Measurements from ENCODE around the gene GARIN3. TPM values are rescaled to one million over a fixed set of nuclear protein-coding genes. Genes with fewer than 3 reads are reported as not detected.

Gene GARIN3
- total RNA-seq, 1 experiment from 2014 or later = not detected

GRCh38 chr5:157214415-157214814 lies 48.4 kb upstream of the GARIN3 start:
- Histone ChIP-seq H3K79me1 (ENCODE audit: insufficient read depth, low read depth, low read length, poor library complexity, severe bottlenecking) (no peaks in the 10 kb centered on the region), H4K20me1 (ENCODE audit: control insufficient read depth, insufficient read depth, insufficient read length) (no peaks in the 10 kb centered on the region), H3K56ac (ENCODE audit: insufficient read length, low read depth, low read length) (no peak overlapping the region), H2AK5ac (ENCODE audit: insufficient read length, low read length) (no peak overlapping the region), H3K14ac (ENCODE audit: insufficient read depth, low read length) (no peak overlapping the region), H3K4me2 (ENCODE audit: insufficient read depth, insufficient read length, low read length) (no peak overlapping the region), H3K9me3 (ENCODE audit: control insufficient read depth, low read depth, low read length) (no peaks in the 10 kb centered on the region), H4K8ac (replicated peaks; ENCODE audit: insufficient read length, low read depth, low read length) (no peak overlapping the region), H2BK5ac (ENCODE audit: insufficient read length, low read length) (no peak overlapping the region), H4K5ac (ENCODE audit: insufficient read length, low read depth, low read length) (no peak overlapping the region), H2BK15ac (ENCODE audit: low read depth, low read length) (no peak overlapping the region), H3K27me3 (ENCODE audit: insufficient read depth, low read length) (no peaks in the 10 kb centered on the region), H3K23me2 (ENCODE audit: insufficient read length, low read depth, low read length, poor library complexity, severe bottlenecking) (no peaks in the 10 kb centered on the region), H4K91ac (ENCODE audit: insufficient read length, low read depth, low read length) (no peak overlapping the region), H3K18ac (ENCODE audit: insufficient read length, low read depth, low read length) (no peak overlapping the region), H3K27ac (ENCODE audit: insufficient read length, low read depth, low read length) (no peak overlapping the region), H2BK12ac (ENCODE audit: insufficient read length, low read depth, low read length) (no peak overlapping the region), H3K4ac (ENCODE audit: low read depth, low read length) (no peak overlapping the region), H3T11ph (ENCODE audit: low read length) (no peak overlapping the region), H2BK120ac (ENCODE audit: low read depth, low read length, poor library complexity, severe bottlenecking) (no peak overlapping the region), H2AFZ (ENCODE audit: low read length) (no peak overlapping the region), H3K4me1 (ENCODE audit: insufficient read depth, low read length) (no peaks in the 10 kb centered on the region), H2BK20ac (ENCODE audit: low read depth, low read length, poor library complexity, severe bottlenecking) (no peak overlapping the region), H3K79me2 (ENCODE audit: insufficient read depth, low read length) (0 out of 2 replicates have a peak, but pooled peaks cover 1% of the 10 kb centered on the region), H3K9ac (ENCODE audit: extremely low read depth, insufficient read length, low read length) (no peak overlapping the region), H3K23ac (ENCODE audit: insufficient read length, low read depth, low read length) (no peak overlapping the region)
- no peaks in the 10 kb centered on the region for H3K9me3 Mint-ChIP-seq
- peaks cover 2 to 4% of the 10 kb centered on the region in 2 experiments; a peak in 1 of 4 replicates for H3K4me1 Mint-ChIP-seq
- TF ChIP-seq CTCF (conservative IDR thresholded peaks at IDR 0.05) = no peak
- no peak overlapping the region for H3K4me3 Mint-ChIP-seq
- H3K27ac Mint-ChIP-seq = no peak overlapping the region
- no peaks in the 10 kb centered on the region; the same call in 1 of the 2 replicates for H3K27me3 Mint-ChIP-seq (ENCODE audit: low read depth)
- H3K36me3 Mint-ChIP-seq (ENCODE audit: insufficient read depth in 1 of 3, low read depth in 3 of 3) = no peaks in the 10 kb centered on the region
- no peak for DNase-seq

Data from H9 (cell line).